GM18858 (cell line): ENCODE data around the gene TRIP13.
"Not testable (repeated sequence)": the region's sequence is repeated elsewhere in the genome, so short reads cannot be mapped to it uniquely, and the experiment has no call there.

ENCODE experiments used
- ATAC-seq: cut with Tn5 transposase; IDR thresholded peaks from one replicate; pipeline ENCODE4 v1.9.1; 2021; ENCODE audit not compliant: unreplicated experiment

Gene TRIP13

DNA sequence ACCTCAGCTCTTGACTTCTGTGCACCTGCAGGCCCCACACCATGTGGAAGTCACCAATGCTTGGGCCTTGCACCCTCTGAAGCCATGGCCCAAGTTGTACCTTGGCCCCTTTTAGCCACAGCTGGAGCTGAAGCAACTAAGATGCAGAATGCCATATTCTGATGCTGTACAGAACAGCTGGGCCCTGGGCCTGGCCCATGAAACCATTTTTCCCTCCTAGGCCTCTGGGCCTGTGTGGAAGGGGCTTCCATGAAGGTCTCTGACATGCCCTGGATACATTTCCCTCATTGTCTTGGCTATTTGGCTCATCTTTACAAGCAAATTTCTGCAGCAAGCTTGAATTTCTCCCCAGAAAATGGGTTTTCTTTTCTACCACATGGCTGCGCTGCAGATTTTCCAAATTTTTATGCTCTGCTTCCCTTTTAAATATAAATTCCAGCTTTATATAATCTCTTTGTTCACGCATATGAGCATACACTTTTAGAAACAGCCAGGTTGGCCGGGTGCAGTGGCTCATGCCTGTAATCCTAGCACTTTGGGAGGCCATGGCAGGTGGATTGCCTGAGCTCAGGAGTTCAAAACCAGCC, 41.8 kb downstream of the TRIP13 start:
- not testable (repeated sequence) for ATAC-seq

DNA sequence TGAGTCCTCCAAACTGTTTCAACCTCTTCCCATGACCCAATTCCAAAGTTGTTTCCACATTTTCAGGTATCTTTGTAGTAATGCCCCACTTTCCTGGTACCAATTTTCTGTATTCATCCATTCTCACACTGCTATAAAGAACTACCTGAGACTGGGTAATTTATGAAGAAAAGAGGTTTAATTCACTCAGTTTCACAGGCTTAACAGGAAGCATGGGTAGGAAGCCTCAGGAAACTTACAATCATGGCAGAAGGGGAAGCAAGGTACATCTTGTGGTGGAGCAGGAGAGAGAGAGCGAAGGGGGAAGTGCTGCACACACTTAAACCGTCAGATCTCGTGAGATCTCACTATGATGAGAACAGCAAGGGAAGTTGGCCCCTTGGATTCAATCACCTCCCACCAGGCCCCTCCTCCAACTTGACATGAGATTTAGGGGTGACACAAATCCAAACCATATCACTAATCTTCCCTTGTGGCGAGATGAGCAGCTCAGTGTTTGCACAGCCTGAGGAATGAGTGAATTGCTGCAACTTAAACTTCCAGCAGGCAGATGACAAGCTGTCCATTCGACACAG, 42.9 kb downstream of the TRIP13 start:
- no peak for ATAC-seq

DNA sequence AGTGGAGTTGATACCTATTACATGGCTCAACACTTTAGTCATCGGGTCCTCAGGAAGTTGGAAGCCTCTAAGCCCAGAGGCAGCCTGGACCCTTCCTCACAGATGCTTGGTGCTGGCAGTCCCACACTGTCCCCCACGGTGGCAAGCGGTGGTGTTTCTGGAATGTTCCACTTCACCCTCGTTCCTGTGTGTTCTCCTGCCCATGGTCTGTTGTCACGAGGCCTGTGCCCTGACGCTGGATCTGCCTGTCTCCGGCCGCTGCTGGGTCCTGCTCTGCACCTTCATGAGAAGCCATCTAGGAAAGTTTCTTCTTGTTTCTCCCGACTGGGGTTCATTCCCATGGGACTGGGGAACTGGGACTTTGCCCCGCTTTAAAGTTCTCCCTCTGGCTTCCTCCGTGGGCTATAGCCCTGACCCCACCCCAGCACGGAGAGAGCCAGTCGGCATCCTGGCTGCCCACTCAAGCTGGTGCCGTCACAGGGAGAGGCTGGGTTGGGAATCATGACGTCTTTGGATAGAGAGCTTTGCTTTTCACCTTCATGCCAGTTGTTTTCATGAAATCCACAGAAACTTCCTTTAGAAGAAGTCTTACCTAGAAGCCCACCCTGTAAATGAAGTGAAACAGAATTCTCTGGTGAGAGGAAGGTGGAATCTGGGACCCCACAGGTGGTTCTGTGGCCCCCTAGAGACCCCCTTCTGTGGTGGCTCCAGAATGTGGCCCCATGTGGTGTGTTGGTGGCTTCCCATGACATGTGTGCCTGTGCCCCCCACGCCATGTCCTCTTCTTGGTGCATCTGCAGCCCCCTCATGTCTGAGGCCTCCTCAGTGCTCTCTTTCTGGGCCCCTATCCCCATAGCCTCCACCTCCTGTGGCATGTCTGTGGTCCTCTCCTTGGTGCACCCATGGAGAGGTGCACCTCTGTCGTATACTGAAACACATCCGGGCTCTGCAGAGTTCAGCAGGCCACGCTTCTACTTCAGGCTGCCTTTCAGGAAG, 43.8 kb downstream of the TRIP13 start:
- ATAC-seq: no peak

DNA sequence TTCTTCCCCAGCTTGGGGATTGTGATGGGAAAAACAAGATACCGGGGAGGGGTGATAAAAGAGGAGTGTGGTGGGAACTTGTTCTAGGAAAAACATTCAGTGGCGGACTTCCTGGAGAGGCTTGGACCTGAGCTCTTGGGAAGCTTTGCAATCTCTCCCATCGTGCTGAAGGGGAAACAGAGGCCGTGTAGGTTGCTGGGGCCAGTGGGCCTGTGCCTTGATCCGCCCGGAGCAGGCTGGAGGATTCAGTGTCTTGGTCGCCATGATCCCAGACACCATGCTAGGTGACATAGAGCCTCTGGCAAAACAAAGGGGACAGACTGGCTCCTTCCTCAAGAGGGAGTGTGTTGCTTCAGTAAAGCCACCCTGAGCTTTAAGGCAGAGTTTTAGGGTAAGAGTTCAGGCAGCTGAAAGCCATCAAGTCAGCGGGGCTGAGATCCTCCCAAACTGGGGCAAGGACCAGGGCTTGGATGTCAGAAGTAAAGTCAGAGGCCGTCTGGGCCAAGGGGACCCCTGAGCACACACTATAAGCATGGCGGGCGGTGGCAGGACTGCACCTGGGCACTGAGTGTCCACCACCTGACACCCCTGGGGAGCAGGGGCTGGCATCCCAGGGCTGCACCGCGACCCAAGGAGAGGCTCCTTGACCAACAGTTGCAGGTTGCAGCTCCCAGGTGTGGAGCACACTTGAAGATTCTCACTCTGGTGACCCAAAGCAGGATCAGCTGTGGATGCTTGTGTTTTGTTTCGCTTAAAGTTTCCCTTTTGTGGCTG, 44.7 kb downstream of the TRIP13 start:
- ATAC-seq: no peak

DNA sequence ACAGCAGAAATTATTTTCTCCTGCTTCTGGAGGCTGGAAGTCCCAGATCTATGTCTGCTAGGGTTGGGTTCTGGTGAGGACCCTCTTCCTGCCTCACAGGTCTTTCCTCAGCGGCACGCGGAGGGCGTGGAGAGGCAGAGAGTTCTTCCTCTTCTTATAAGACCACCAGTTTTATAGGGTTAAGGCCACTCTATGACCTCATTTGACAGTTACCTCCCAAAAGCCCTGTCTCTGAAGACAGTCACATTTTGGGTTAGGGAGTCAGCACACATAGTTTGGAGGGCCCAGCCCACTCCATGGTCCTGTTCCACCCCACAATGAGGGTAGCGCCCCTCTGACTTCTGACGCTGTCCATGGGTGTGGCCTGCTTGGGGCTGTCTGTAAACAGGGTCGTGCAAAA, 46.7 kb downstream of the TRIP13 start:
- no peak for ATAC-seq

DNA sequence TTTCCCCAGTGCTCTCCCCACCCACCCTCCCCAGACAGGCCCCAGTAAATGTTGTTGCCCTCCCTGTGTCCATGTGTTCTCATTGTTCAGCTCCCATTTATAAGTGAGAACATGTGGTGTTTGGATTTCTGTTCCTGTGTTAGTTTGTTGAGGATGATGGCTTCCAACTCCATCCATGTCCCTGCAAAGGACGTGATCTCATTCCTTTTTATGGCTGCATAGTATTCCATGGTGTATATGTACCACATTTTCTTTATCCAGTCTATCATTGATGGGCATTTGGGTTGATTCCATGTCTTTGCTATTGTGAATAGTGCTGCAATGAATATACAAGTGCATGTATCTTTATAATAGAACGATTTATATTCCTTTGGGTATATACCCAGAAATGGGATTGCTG, 48.1 kb downstream of the TRIP13 start:
- ATAC-seq: not testable (repeated sequence)

DNA sequence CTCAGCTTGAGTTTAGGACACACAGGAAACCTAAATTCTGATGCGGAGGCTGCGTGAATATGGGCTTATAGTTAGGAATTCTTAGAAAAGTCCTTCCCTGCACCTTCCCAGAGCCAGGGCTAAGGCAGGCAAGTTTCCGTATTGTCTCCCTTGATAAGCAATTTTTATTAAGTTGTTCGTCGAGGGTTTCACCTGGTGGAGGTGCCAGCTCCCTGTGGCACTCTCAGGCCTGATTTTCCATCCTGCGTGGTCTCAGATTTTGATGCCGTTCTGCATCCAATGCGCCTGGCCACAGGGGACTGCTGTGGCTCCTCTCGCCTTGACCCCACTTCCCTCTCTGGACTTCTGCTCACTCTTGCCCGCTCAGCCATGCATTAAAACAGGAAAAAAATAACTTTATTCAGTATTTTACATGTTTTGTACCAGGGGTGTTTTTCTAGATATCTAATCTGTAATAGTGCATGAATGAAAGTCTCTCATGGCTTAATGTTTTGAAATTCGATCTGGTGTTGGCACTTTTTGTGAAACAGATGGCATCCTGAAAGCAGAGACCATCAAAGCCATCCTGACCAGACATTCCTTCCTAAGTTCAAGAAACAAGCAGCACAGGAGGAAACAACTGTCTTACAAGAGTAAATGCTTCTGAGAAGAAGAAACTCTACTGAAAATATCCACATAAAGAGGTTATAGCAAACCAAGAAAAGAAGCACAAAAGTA, 50.7 kb downstream of the TRIP13 start:
- ATAC-seq: no peak

DNA sequence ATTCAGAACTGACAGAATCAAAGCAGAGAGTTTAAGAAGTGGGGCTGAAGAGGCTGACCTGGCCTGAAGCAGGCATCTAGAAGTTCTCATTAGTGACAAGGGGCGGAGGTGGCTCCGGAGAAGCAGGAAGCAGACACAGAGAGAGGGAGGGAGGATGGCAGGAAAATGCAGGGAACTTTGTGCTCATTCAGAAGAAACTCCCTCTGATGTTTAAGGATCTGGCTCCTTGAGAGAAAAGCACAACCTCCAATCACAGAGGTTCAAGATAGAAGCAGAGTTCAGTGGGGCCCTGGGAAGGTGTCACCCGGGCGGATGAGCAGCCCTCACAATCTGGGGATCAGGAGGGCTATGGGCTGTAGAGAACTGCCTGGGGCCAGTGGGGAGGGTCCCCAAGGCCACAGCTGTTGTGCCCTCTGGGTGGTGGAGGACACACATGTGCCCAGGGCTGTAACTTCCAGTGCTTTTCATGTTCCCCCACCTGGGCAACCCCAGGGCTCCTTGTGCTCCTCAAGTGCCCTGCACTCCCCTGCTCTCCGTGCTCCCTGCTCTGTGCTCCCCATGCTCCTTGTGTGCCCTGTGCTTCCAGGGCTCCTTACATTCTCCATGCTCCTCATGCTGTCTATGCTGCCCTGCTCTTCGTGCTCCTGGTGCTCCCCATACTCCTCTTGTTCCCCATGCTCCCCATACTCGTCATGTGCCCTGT, 51.4 kb downstream of the TRIP13 start:
- ATAC-seq: no peak

DNA sequence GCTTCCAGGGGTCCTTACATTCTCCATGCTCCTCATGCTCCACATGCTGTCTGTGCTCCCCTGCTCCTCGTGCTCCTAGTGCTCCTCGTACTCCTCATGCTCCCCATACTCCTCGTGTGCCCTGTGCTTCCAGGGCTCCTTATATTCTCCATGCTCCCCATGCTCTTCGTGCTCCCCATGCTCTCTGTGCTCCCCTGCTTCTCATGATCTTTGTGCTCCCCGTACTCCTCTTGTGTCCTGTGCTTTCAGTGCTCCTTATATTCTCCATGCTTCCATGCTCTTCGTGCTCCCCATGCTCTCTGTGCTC, 51.9 kb downstream of the TRIP13 start:
- no peak for ATAC-seq

DNA sequence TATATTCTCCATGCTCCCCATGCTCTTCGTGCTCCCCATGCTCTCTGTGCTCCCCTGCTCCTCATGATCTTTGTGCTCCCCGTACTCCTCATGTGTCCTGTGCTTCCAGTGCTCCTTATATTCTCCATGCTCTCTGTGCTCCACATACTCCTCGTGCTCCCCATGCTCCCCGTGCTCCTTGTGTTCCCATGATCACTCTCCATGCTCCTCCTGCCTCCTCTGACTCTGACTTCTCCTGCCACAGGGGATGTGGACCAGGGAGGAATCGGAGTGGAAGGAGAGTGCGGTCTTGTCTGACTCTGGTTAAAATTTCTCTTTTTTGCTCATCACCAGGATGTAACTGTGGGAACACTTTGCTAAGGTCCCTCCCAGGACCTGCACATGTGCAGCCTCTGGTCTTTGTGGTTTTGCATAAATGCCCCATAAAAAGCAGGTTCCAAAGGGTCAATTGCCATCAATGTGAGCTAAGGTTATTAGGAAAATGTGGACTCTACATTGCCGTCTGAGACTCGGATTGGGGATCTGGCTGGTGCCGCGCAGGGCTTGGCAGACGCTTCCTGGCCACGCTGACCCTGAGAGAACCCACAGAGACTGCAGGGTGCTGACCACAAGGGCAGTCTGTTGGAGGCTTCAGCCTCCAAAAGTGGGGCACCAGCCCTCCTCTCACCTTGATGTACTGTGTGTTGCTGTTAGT, 52.5 kb downstream of the TRIP13 start:
- ATAC-seq: no peak

DNA sequence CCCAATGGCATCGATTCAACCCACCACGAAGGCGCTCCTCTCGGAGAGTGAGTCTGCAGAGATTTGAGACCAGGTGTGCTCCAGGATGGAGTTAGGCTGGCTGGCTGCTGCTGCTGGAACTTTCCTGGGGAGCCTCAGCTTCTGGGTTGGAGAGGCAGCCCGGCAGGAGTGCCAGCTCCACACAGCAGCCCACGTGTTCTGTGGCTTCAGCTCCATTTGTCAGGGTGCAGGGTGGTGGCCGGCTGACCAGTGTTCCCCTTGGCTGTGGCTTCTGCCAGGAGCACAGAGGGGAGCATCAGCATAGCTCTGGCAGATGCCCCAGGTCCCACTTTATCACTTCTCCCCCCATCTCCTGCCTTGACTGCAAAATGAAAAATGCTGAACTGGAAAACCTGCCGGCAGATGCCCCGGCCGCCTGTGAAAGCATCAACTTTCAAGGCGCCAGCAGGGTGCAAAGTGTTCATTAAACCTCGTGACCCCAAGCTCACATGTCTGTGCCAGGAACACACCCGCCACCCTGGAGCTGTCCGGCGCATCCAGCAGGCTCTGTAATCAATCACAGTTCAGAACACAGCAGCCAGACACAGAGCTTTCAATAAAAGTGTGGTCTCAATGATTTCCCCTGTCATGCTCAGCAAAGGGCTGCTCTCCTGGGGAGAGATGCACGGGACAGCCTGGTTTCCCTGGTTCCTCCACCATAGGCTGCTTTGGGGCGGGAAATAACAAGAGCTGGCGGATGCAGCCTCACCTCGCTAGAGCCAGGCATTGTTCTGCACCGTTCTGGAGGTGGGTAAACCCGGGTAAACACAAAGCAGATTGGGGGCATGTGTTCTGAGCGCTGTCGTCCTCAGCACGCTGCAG, 53.2 kb downstream of the TRIP13 start:
- ATAC-seq: no peak

DNA sequence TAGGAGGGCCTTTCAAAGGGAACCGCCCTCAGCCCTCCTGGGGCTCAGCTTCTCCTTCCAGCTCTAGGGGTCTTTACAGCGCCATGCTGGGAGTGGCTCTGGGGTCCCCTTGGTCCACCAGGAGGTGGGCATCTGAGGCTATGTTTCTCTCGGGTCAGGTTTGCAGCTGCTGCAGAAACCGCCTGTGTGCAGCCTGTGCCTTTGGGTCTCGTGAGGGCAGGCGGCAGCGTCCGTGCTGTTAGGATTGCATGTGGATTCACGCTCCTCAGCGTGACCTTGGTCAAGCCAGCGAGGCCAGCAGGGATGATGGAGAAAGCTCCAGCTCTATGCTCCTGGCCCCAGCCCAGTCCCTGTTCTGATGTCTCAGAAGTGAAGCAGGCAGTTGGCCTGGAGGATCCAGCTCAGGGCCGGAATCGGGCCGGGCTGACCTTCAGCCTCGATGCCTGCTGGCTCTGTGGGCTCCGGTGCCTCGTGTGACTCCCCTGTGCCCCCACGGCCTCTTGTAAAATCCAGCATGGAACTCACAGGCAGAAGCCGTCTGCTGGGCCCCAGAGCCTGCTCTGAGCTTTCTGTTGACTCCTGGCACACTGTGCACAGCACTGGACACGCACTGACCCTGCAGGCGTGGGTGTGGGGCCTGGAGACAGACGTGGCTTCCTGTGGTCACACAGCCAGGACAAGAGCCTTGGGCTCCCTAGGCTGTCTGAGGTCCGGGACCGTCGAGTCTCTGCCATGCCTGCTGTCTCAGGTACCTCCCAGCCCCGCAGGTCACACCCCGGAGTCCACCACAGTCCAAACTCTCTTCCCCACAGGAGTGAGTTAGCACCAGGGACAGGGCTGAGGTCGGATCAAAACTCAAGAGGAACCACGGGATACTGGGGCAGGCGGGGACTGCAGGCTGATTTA, 54.3 kb downstream of the TRIP13 start:
- ATAC-seq: no peak

DNA sequence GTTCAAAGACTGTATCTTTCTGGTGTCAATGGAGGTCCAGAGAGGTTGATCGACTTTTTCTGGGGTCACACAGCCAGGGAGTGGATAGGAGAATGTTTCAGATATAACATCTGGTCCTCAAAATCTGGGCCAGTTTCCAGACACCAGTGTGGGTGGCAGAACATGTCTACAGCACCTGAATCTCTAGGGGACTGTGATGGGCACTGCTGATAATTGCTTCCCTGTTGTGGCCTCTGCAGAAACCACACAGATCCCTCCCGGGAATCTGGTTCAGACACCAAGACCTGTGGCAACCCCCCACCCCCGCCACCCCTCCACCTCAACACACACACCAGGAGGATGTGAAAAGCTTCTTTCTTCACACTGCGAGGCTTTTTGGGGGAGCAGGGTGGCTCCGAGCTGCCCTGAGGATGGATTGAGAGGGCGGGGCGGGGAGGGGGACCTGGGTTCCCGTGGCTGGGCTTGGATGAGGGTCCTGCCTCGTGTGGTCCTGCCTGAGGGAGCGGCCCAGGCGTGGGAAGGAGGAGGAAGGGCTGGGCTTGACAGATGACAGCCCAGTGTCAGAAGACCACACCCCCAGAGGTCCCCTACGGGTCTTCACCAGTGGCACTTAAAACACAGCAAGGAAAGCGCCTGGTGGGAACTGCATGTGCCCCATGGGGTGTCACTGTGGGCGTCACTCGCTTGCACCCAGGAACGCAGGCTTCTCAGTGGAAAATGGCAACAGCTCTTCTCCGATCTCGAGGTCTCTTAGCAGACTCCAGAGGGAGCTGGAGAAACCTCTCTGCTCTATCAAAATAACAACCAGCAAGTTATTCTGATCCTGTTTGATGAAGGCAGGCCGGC, 55.2 kb downstream of the TRIP13 start:
- ATAC-seq: no peak

DNA sequence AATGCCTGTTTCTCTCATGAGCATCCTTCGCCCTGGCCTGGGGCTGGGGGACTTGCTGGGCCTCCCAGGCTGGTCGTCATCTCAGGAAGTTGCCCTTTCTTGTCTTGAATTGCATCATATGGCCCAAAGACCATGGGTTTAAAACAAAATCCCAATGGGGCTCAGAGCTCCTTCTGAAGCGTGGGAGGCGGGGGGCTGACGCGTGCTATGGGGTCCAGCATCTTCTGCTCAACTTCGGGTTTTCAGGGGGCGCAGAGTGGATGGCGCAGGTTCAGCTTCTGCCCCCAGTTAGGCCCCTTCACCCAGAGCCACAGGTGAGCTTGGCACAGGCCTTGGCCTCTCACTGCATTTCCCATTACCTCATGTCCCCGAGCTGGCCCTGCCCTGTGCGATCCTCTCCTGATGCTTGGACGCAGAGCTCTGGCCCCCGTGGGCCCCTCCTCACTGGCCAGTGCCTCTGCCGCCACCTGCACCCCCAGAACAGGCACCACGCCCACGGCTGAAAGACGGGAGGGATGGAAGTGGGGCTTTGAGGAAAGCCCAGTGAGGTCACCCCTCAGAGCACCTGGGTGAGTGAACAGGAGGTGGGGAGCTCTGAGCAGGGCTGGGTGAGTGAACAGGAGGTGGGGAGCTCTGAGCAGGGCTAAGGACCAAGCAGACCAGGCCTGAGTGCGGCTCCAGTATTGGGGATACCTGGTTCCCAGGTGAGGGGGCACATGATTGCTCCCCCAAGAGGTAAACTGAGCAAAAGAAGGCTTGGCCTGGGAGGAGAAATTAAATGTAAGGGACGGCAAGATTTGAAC, 56.0 kb downstream of the TRIP13 start:
- ATAC-seq: no peak

DNA sequence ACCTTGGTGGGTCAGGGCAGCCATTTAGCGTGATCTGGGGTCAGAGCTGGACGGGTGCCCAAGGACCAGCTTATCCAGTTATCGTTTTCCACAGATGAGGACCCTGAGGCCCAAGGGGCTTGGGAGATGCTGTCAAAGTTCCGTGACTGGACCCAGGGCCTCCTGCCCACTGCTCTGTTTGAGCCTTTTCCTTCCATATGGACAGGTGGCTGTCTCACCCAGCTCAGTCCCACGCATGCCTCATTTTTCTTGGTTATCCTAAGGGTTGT, 56.5 kb downstream of the TRIP13 start:
- ATAC-seq: no peak
